ENCODE measurements around the gene OVCA2. TPM values are rescaled to one million over a fixed set of nuclear protein-coding genes. Genes with fewer than 3 reads are reported as not detected.
A peak's percentile ranks its signal among the peaks of the same experiment; 100 is the strongest.

Gene OVCA2
- total RNA-seq, 3 donors from 2014 or later: 25.3 to 35.5 (median 33.0) TPM

DNA sequence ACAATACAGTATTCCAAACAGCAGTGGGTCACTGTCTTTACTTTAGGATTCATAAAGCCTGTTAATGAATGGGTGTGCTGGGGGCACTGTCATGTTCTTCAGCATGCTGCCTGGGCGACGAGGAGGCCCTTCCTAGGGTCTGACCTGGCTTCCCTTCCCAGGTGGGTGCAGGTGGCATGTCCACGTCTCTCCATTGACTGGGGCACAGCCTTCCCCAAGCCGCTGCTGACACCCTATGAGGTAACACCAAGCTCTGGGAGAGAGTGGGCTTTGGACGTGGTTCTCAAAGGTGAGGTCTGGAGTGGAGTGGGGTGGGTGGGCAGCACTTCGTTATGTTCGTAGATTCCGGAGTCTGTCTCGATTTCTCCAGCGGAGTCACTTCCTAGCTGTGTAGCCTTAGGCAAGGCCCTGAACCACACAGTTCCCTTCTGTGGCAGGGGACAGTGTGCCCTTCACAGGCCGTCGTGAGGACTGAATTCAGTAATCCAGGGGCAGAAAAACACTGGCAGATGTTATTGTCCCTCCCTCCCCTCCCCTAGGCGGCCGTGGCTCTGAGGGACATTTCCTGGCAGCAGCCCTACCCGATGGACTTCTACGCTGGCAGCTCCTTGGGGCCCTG is 771 bp upstream of the OVCA2 start:
- TF ChIP-seq, protein P1, sequence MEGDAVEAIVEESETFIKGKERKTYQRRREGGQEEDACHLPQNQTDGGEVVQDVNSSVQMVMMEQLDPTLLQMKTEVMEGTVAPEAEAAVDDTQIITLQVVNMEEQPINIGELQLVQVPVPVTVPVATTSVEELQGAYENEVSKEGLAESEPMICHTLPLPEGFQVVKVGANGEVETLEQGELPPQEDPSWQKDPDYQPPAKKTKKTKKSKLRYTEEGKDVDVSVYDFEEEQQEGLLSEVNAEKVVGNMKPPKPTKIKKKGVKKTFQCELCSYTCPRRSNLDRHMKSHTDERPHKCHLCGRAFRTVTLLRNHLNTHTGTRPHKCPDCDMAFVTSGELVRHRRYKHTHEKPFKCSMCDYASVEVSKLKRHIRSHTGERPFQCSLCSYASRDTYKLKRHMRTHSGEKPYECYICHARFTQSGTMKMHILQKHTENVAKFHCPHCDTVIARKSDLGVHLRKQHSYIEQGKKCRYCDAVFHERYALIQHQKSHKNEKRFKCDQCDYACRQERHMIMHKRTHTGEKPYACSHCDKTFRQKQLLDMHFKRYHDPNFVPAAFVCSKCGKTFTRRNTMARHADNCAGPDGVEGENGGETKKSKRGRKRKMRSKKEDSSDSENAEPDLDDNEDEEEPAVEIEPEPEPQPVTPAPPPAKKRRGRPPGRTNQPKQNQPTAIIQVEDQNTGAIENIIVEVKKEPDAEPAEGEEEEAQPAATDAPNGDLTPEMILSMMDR (IDR thresholded peaks at IDR 0.05): no peak
- DNase-seq: no peak
- no peak for ATAC-seq
- Histone ChIP-seq H3K4me1 (ENCODE audit: low read depth) (peaks cover 7% of the 10 kb centered on the region), H3K4me3 (no peak overlapping the region), H3K36me3 (ENCODE audit: low read depth) (no peaks in the 10 kb centered on the region), H3K9me3 (no peaks in the 10 kb centered on the region)
- intact Hi-C loops (cut with DNase I, micrococcal nuclease): loop anchor here in 1 of 2 donors (10.0 kb wide), 1 partner anchor 1814 kb away; no protein-coding TSS in a partner anchor

DNA sequence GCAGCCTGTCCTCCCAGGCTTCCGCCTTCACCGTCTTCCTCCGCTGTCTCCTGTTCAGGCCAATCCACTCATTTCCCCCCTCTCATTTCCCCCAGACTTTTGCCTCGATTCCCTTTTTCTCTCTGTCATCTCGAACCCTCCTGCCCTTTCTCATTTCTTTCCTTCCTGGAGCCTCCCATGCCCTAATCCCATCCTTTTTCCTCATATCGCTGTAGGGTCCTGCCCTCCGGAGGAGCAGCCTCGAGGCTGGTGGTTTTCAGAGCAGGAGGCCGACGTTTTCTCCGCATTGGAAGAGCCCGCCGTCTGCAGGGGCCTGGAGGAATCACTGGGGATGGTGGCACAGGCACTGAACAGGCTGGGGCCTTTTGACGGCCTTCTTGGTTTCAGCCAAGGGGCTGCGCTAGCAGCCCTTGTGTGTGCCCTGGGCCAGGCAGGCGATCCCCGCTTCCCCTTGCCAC is 597 bp downstream of the OVCA2 start:
- Histone ChIP-seq H3K4me3 (peak overlapping the region; percentile 62), H3K4me1 (ENCODE audit: low read depth) (peaks cover 7% of the 10 kb centered on the region), H3K9me3 (no peaks in the 10 kb centered on the region), H3K36me3 (ENCODE audit: low read depth) (no peaks in the 10 kb centered on the region)
- DNase-seq (no peak), ATAC-seq (peak; percentile 8)
- intact Hi-C loops (cut with DNase I, micrococcal nuclease): loop anchor here in 1 of 2 donors (10.0 kb wide), 1 partner anchor 1812 kb away; no protein-coding TSS in a partner anchor
- TF ChIP-seq, protein P1 (IDR thresholded peaks at IDR 0.05): no peak

DNA sequence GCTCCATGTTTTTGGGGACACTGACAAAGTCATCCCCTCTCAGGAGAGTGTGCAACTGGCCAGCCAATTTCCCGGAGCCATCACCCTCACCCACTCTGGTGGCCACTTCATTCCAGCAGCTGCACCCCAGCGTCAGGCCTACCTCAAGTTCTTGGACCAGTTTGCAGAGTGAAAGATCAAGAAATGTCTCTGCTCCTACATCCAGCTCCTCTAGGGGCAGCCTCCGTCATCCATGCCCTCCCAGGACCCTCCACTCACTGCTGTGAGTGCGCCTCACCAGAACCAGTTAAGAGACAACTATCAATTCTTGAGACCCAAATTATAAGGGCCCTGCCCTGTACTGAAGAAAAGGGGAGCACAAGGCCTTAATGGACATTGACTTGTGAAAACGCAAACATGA is 1.1 kb downstream of the OVCA2 start:
- H3K36me3 ChIP-seq (ENCODE audit: low read depth): no peaks in the 10 kb centered on the region
- no peak overlapping the region for H3K4me3 ChIP-seq
- peaks cover 7% of the 10 kb centered on the region for H3K4me1 ChIP-seq (ENCODE audit: low read depth)
- no peak for DNase-seq
- H3K9me3 ChIP-seq: no peaks in the 10 kb centered on the region
- TF ChIP-seq, protein P1 (IDR thresholded peaks at IDR 0.05): no peak
- intact Hi-C loops (cut with DNase I, micrococcal nuclease): loop anchor here in 1 of 2 donors (10.0 kb wide), 1 partner anchor 1812 kb away; no protein-coding TSS in a partner anchor
- ATAC-seq: no peak

DNA sequence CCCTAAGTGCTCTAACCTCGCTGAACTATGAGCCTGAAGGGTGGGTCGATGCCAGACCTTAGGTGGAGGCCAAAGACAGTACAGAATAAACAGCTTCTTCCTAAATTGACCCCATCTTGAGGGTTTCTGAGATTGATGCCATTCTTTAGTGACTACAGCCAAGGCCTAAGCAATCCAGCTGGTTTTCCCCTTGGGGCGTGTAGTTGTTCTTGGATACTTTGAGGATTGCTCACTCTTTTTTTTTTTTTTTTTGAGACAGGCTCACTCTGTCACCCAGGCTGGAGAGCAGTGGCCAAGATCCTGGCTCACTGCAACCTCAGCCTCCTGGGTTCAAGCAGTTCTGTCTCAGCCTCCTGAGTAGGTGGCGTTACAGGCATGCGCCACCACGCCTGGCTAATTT is 2.0 kb downstream of the OVCA2 start:
- ATAC-seq (no peak), DNase-seq (no peak)
- Histone ChIP-seq H3K4me3 (no peak overlapping the region), H3K9me3 (no peaks in the 10 kb centered on the region), H3K36me3 (ENCODE audit: low read depth) (no peaks in the 10 kb centered on the region), H3K4me1 (ENCODE audit: low read depth) (peaks cover 8% of the 10 kb centered on the region)
- intact Hi-C loops (cut with DNase I, micrococcal nuclease): loop anchor here in 1 of 2 donors (10.0 kb wide), 1 partner anchor 1811 kb away; no protein-coding TSS in a partner anchor
- TF ChIP-seq, protein P1 (IDR thresholded peaks at IDR 0.05): no peak

DNA sequence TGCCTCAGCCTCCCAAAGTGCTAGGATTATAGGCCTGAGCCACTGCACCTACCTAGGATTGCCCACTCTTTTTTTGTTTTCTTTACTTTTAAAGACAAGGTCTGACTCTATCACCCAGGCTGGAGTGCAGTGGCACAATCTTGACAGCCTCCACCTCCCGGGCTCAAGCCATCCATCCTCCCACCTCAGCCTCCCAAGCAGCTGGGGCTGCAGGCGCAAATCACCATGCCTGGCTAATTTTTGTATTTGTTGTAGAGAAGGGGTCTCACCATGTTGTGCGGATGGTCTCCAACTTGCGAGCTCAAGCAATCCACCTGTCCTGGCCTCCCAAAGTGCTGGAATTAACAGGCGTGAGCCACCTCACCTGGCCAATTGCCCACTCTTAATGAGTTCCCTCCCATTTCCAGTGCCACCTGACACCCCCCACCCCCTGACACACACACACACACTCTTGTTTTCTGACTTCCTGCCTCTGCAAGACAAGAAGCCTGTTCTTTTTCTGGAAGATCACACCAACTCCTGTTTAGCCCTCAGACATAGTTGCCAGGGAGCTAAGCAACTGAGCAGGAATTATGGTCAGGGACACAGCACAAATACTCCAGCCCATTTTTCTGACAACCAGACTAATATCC is 2.6 kb downstream of the OVCA2 start:
- no peak for DNase-seq
- no peak for ATAC-seq
- TF ChIP-seq, protein P1 (IDR thresholded peaks at IDR 0.05): no peak
- Histone ChIP-seq H3K4me3 (no peak overlapping the region), H3K9me3 (no peaks in the 10 kb centered on the region), H3K36me3 (ENCODE audit: low read depth) (no peaks in the 10 kb centered on the region), H3K4me1 (ENCODE audit: low read depth) (peaks cover 14% of the 10 kb centered on the region)
- intact Hi-C loops (cut with DNase I, micrococcal nuclease): loop anchor here in 1 of 2 donors (10.0 kb wide), 1 partner anchor 1810 kb away; no protein-coding TSS in a partner anchor

Measured in mucosa of descending colon (tissue), 3 donors.